Heart left ventricle (tissue), 13 donors: ENCODE measurements around the gene PEX11G.

Source experiments
- POLR2A ChIP-seq, 2 donors: fragments of 450-650 bp; IDR thresholded peaks; one replicate each; pipeline ENCODE4 v1.6.1; 2017; ENCODE audit warnings: antibody characterized with exemption in 2 of 2, mild to moderate bottlenecking in 2 of 2, moderate library complexity in 2 of 2
- TF ChIP-seq, protein P1 (sequence below), 12 donors: fragments of 200-600 bp; sonication (generic) in 4 of 12; IDR thresholded peaks; one replicate each; pipeline versions ENCODE4 v1.5.0 to v1.8.0; 2018 to 2022; ENCODE audit warnings: antibody characterized with exemption in 12 of 12, mild to moderate bottlenecking in 5 of 12
- donor health status: ischemic (EF 13 %, LVEDD 7.1; RV severe dilation, severe dysfunction).
- donor health status: DM: no; HTN: yes; CAD: no.
- donor health status: DM: no; HTN: no; CAD: no.
- donor health status: ischemic (EF 25% LVEDD 6.9; RV normal size, moderate dysfunction).
- donor health status: ischemic (EF 25% LVEDD 5.7; RV mildly dilated, moderate dysfunction).
- donor health status: ischemic (EF 35%, LVEDD 5.7; RV mildly dilated, moderate dysfunction).
- donor health status: nonischemic (EF 11% LVEDD 7.7; RV severe dilation, severe dysfunction).
- donor health status: DM: yes; HTN: yes; CAD: no.
- donor health status: PGD.
- donor health status: ischemic (EF 29% LVEDD 5.4; RV normal size, mild dysfunction).
- donor health status: nonischemic (EF 23%, LVEDD 6.1; RV moderate dilation, normal function).

DNA sequence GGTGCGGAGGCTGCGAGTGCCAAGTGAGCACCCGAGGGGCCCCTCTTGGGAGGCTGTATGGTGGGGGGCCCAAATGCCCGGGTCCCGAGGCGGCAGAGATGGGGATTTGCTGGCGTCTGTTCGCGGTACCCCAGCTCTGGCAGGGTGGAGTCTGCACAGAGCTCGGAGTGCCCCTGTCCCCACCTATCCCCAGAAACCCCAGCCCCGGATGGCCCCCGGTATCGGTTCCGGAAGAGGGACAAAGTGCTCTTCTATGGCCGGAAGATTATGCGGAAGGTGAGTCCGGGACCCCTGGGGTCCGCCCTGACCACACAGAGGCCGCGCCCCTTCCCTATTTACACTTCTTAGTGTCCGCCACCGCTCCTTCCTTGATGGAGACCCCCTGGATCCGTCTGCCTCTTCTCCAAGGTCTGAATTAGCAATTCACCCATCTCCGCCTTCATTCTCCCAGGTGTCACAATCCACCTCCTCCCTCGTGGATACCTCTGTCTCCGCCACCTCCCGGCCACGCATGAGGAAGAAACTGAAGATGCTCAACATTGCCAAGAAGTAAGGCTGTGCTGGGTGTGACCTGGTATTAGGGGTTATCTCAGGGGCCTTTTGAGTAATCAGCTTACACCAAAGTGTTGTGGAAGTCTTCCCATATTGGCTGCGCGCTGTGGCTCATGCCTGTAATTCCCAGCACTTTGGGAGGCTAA, 47.3 kb upstream of the PEX11G start:
- TF ChIP-seq, protein P1, sequence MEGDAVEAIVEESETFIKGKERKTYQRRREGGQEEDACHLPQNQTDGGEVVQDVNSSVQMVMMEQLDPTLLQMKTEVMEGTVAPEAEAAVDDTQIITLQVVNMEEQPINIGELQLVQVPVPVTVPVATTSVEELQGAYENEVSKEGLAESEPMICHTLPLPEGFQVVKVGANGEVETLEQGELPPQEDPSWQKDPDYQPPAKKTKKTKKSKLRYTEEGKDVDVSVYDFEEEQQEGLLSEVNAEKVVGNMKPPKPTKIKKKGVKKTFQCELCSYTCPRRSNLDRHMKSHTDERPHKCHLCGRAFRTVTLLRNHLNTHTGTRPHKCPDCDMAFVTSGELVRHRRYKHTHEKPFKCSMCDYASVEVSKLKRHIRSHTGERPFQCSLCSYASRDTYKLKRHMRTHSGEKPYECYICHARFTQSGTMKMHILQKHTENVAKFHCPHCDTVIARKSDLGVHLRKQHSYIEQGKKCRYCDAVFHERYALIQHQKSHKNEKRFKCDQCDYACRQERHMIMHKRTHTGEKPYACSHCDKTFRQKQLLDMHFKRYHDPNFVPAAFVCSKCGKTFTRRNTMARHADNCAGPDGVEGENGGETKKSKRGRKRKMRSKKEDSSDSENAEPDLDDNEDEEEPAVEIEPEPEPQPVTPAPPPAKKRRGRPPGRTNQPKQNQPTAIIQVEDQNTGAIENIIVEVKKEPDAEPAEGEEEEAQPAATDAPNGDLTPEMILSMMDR (IDR thresholded peaks at IDR 0.05), result no peak
- TF ChIP-seq POLR2A (IDR thresholded peaks at IDR 0.05), result no peak
